SIG-M5 (cell line): ENCODE data around the gene ZFP91.

ENCODE experiments used
- DNase-seq: peaks from one replicate; lab custom pipeline; 2025; lab: John Stamatoyannopoulos, UW

The ZFP91 gene

GRCh38 chr11:58631378-58631777 is 52.5 kb downstream of the ZFP91 start:
- no peak for DNase-seq

- no peak for DNase-seq
Measured at GRCh38 chr11:58632510-58632909, 53.6 kb downstream of the ZFP91 start.

- no peak for DNase-seq
Measured at GRCh38 chr11:58636587-58636986, 57.7 kb downstream of the ZFP91 start.

GRCh38 chr11:58637371-58637770 is 58.5 kb downstream of the ZFP91 start:
- no peak for DNase-seq

GRCh38 chr11:58639103-58639502 is 60.2 kb downstream of the ZFP91 start:
- DNase-seq: no peak

- no peak for DNase-seq
Measured at GRCh38 chr11:58639669-58640068, 60.8 kb downstream of the ZFP91 start.

- no peak for DNase-seq
Measured at GRCh38 chr11:58640386-58641023, 61.6 kb downstream of the ZFP91 start.

GRCh38 chr11:58641341-58641740 is 62.5 kb downstream of the ZFP91 start:
- no peak for DNase-seq

- DNase-seq: no peak
Measured at GRCh38 chr11:58641803-58642581, 63.1 kb downstream of the ZFP91 start.

GRCh38 chr11:58645854-58646253 is 67.0 kb downstream of the ZFP91 start:
- DNase-seq: no peak

GRCh38 chr11:58647141-58647699 is 68.4 kb downstream of the ZFP91 start:
- no peak for DNase-seq

GRCh38 chr11:58647866-58648265 is 69.0 kb downstream of the ZFP91 start:
- no peak for DNase-seq

- DNase-seq: no peak
Measured at GRCh38 chr11:58649623-58650022, 70.8 kb downstream of the ZFP91 start.

- no peak for DNase-seq
Measured at GRCh38 chr11:58650496-58650895, 71.6 kb downstream of the ZFP91 start.

GRCh38 chr11:58652726-58653280 is 73.9 kb downstream of the ZFP91 start:
- no peak for DNase-seq

- DNase-seq: no peak
Measured at GRCh38 chr11:58654079-58654907, 75.4 kb downstream of the ZFP91 start.

- DNase-seq: no peak
Measured at GRCh38 chr11:58654908-58655296, 76.0 kb downstream of the ZFP91 start.

GRCh38 chr11:58656348-58656747 is 77.5 kb downstream of the ZFP91 start:
- no peak for DNase-seq

- no peak for DNase-seq
Measured at GRCh38 chr11:58658623-58659022, 79.8 kb downstream of the ZFP91 start.

GRCh38 chr11:58659404-58659803 is 80.5 kb downstream of the ZFP91 start:
- DNase-seq: no peak

GRCh38 chr11:58659910-58660570 is 81.2 kb downstream of the ZFP91 start:
- no peak for DNase-seq
